Measurements from ENCODE around the gene RGL2. TPM values are rescaled to one million over a fixed set of nuclear protein-coding genes. Genes with fewer than 3 reads are reported as not detected.

The RGL2 gene
- total and polyA plus RNA-seq, 10 of the 15 experiments (the other 5 are each of a cell fraction or from before 2014, with no cell fraction given) = 0.84 to 21.2 (median 6.8) TPM

- under 1% methylated on average over 68 of the region's 80 CpGs for WGBS (ENCODE audit: insufficient coverage, insufficient replicate concordance, low lambda C conversion rate, missing lambda C conversion rate)
- peaks cover 53% of the 10 kb centered on the region for H3K79me2 ChIP-seq (ENCODE audit: control insufficient read depth, insufficient read depth, low read length)
- TF ChIP-seq E4F1 (IDR thresholded peaks at IDR 0.05; ENCODE audit: borderline replicate concordance, partially characterized antibody) (no peak), JUNB (IDR thresholded peaks at IDR 0.05) (no peak), EGR1 (IDR thresholded peaks at IDR 0.05; ENCODE audit: borderline replicate concordance in 1 of 2, low read depth in 2 of 2, low read length in 2 of 2) (peak in 1 of 2 experiments; percentile 83; a peak in 2 of 3 replicates), NR2F1 (conservative IDR thresholded peaks at IDR 0.05) (peak; percentile 71), BACH1 (IDR thresholded peaks at IDR 0.05; ENCODE audit: borderline replicate concordance) (peak; percentile 97), YBX1 (IDR thresholded peaks at IDR 0.05) (no peak), RAD21 (IDR thresholded peaks at IDR 0.05; ENCODE audit: insufficient read depth, low read depth, low read length) (no peak), RUNX3 (IDR thresholded peaks at IDR 0.05; ENCODE audit: low read length) (no peak), MTA2 (IDR thresholded peaks at IDR 0.05; ENCODE audit: low read depth) (no peak)
- TF ChIP-seq, protein P1, sequence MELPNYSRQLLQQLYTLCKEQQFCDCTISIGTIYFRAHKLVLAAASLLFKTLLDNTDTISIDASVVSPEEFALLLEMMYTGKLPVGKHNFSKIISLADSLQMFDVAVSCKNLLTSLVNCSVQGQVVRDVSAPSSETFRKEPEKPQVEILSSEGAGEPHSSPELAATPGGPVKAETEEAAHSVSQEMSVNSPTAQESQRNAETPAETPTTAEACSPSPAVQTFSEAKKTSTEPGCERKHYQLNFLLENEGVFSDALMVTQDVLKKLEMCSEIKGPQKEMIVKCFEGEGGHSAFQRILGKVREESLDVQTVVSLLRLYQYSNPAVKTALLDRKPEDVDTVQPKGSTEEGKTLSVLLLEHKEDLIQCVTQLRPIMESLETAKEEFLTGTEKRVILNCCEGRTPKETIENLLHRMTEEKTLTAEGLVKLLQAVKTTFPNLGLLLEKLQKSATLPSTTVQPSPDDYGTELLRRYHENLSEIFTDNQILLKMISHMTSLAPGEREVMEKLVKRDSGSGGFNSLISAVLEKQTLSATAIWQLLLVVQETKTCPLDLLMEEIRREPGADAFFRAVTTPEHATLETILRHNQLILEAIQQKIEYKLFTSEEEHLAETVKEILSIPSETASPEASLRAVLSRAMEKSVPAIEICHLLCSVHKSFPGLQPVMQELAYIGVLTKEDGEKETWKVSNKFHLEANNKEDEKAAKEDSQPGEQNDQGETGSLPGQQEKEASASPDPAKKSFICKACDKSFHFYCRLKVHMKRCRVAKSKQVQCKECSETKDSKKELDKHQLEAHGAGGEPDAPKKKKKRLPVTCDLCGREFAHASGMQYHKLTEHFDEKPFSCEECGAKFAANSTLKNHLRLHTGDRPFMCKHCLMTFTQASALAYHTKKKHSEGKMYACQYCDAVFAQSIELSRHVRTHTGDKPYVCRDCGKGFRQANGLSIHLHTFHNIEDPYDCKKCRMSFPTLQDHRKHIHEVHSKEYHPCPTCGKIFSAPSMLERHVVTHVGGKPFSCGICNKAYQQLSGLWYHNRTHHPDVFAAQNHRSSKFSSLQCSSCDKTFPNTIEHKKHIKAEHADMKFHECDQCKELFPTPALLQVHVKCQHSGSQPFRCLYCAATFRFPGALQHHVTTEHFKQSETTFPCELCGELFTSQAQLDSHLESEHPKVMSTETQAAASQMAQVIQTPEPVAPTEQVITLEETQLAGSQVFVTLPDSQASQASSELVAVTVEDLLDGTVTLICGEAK (IDR thresholded peaks at IDR 0.05; ENCODE audit: borderline replicate concordance) = no peak
- TF ChIP-seq, protein P2, sequence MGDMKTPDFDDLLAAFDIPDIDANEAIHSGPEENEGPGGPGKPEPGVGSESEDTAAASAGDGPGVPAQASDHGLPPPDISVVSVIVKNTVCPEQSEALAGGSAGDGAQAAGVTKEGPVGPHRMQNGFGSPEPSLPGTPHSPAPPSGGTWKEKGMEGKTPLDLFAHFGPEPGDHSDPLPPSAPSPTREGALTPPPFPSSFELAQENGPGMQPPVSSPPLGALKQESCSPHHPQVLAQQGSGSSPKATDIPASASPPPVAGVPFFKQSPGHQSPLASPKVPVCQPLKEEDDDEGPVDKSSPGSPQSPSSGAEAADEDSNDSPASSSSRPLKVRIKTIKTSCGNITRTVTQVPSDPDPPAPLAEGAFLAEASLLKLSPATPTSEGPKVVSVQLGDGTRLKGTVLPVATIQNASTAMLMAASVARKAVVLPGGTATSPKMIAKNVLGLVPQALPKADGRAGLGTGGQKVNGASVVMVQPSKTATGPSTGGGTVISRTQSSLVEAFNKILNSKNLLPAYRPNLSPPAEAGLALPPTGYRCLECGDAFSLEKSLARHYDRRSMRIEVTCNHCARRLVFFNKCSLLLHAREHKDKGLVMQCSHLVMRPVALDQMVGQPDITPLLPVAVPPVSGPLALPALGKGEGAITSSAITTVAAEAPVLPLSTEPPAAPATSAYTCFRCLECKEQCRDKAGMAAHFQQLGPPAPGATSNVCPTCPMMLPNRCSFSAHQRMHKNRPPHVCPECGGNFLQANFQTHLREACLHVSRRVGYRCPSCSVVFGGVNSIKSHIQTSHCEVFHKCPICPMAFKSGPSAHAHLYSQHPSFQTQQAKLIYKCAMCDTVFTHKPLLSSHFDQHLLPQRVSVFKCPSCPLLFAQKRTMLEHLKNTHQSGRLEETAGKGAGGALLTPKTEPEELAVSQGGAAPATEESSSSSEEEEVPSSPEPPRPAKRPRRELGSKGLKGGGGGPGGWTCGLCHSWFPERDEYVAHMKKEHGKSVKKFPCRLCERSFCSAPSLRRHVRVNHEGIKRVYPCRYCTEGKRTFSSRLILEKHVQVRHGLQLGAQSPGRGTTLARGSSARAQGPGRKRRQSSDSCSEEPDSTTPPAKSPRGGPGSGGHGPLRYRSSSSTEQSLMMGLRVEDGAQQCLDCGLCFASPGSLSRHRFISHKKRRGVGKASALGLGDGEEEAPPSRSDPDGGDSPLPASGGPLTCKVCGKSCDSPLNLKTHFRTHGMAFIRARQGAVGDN (IDR thresholded peaks at IDR 0.05) = peak; percentile 79
These were observed 21.7 kb downstream of the RGL2 start, which contains the start of gene B3GALT4 for GRCh38 chr6:33276864-33277662. Gene B3GALT4 (plus strand): TSS chr6:33277123. CDS start chr6:33277420, 297 bp downstream.

More at GRCh38 chr6:33276864-33277662, 21.7 kb downstream of the RGL2 start, which contains the start of gene B3GALT4:
- Histone ChIP-seq H3K36me3 (ENCODE audit: control insufficient read depth in 2 of 2, insufficient read depth in 2 of 2, low read length in 1 of 2) (peaks cover 22 to 25% of the 10 kb centered on the region in 2 experiments), H3K9me3 (replicated peaks; ENCODE audit: control insufficient read depth, insufficient read depth, low read length) (no peaks in the 10 kb centered on the region), H3K27me3 (replicated peaks in 1 of 2; ENCODE audit: control insufficient read depth in 2 of 2, insufficient read depth in 2 of 2, low read length in 1 of 2) (no peaks in the 10 kb centered on the region), H3K9ac (ENCODE audit: control insufficient read depth, insufficient read depth, low read length) (peak within 1 kb of the TSS; percentile 88), H3K4me2 (ENCODE audit: control insufficient read depth, insufficient read depth) (peak within 1 kb of the TSS; percentile 83), H3K4me3 (peak within 1 kb of the TSS; percentile 87), H3K27ac (ENCODE audit: control insufficient read depth, insufficient read depth) (peak within 1 kb of the TSS; percentile 86), H3K4me1 (ENCODE audit: control insufficient read depth, insufficient read depth, low read length) (peaks cover 22% of the 10 kb centered on the region), H4K20me1 (ENCODE audit: control insufficient read depth, insufficient read depth) (peaks cover 6% of the 10 kb centered on the region), H2AFZ (ENCODE audit: control insufficient read depth, low read depth, low read length) (peak within 1 kb of the TSS; percentile 71)
- in situ Hi-C loops (cut with MboI) = no loop called here
- DNase-seq (ENCODE audit: low read depth, low spot score) (peak; percentile 49), ATAC-seq (peak; percentile 75), FAIRE-seq (no peak)
- no TSS peak for BruUV-seq (replicated peaks)
- intact Hi-C loops (cut with micrococcal nuclease; ENCODE audit: unreplicated experiment) = loop anchor here (1.0 to 5.0 kb wide), 5 partner anchors 12 to 115 kb away; partner anchors contain the start of genes KIFC1, PFDN6, TAPBP and WDR46
- ChIA-PET POLR2A (interaction anchor here (0.7 to 3.9 kb wide), 15 partner anchors 10 to 306 kb away, joined by 3 to 38 read pairs (median 7); partner anchors contain the start of genes PFDN6, RGL2, SYNGAP1 and TAPBP), RAD21 (ENCODE audit: unreplicated experiment) (interaction anchor here (0.6 to 2.4 kb wide), 12 partner anchors 12 to 148 kb away, joined by 3 to 14 read pairs (median 7); partner anchors contain the start of genes PFDN6, RGL2, WDR46 and ZBTB22), SMC1A (ENCODE audit: uncharacterized antibody, unreplicated experiment) (interaction anchor here (0.7 to 3.6 kb wide), 13 partner anchors 8 to 154 kb away, joined by 3 to 25 read pairs (median 4); partner anchors contain the start of genes CUTA, PFDN6, RGL2 and WDR46), CTCF (interaction anchor here (0.9 to 3.9 kb wide), 10 partner anchors 11 to 148 kb away, joined by 3 to 30 read pairs (median 6); partner anchors contain the start of genes PFDN6, RGL2, WDR46 and ZBTB22)
